ENCODE results near the gene DAG1. TPM values are rescaled to one million over a fixed set of nuclear protein-coding genes. Genes with fewer than 3 reads are reported as not detected.

DAG1 gene
- total and polyA plus RNA-seq, 2 experiments from 2014 or later: 29.9 to 152 TPM

- no peak for TF ChIP-seq ZNF331 (CRISPR knock-in tag; IDR thresholded peaks at IDR 0.05; ENCODE audit: low read depth)
- no peak for TF ChIP-seq STAT1 (IDR thresholded peaks at IDR 0.05; ENCODE audit: unreplicated experiment)
- no peak for TF ChIP-seq CTCF (conservative IDR thresholded peaks at IDR 0.05; ENCODE audit: low read depth in 2 of 2)
- no peak for TF ChIP-seq NANOG (IDR thresholded peaks at IDR 0.05; ENCODE audit: borderline replicate concordance)
- no peak for TF ChIP-seq EZH2 (IDR thresholded peaks at IDR 0.05; ENCODE audit: low read depth, unreplicated experiment)
- TF ChIP-seq JUNB (IDR thresholded peaks at IDR 0.05; ENCODE audit: unreplicated experiment): no peak
These were observed 93.7 kb downstream of the DAG1 start (continued) for GRCh38 chr3:49563766-49564165.

- H3K4me3 Mint-ChIP-seq: no peak overlapping the region
- H3K4me1 Mint-ChIP-seq: peaks cover 24% of the 10 kb centered on the region
- H2AFZ ChIP-seq: no peak overlapping the region
- H3K4me3 ChIP-seq: no peak overlapping the region
- peak; percentile 69 for DNase-seq (ENCODE audit: low spot score)
- H3K36me3 ChIP-seq (ENCODE audit: insufficient read depth): no peaks in the 10 kb centered on the region
- H3K27ac ChIP-seq (ENCODE audit: low read depth): no peak overlapping the region
- H4K20me1 ChIP-seq (replicated peaks; ENCODE audit: insufficient read depth): no peaks in the 10 kb centered on the region; the same call in 1 of the 2 replicates
- H3K27me3 ChIP-seq (ENCODE audit: insufficient read depth): no peaks in the 10 kb centered on the region
- no peaks in the 10 kb centered on the region for H3K36me3 Mint-ChIP-seq (ENCODE audit: low read depth)
- 0 out of 2 replicates have a peak, but pooled peaks cover 3% of the 10 kb centered on the region for H3F3A ChIP-seq (replicated peaks; ENCODE audit: low read depth)
- no peaks in the 10 kb centered on the region for H3K9me2 ChIP-seq (ENCODE audit: insufficient read depth)
- peaks cover 4% of the 10 kb centered on the region for H3K27me3 Mint-ChIP-seq (ENCODE audit: insufficient read depth, low read depth, poor library complexity)
- TF ChIP-seq CTCF (conservative IDR thresholded peaks at IDR 0.05; ENCODE audit: low read depth in 2 of 2): peak; percentile 63 to 81
- TF ChIP-seq POLR2AphosphoS5 (IDR thresholded peaks at IDR 0.05; ENCODE audit: low read depth): no peak
- no peaks in the 10 kb centered on the region for H3K79me2 ChIP-seq (replicated peaks; ENCODE audit: insufficient read depth)
- no peaks in the 10 kb centered on the region for H3K9me3 Mint-ChIP-seq
- ATAC-seq: peak; percentile 35
- H3K4me1 ChIP-seq (ENCODE audit: insufficient read depth): peaks cover 6% of the 10 kb centered on the region; the same call in 1 of the 2 replicates
- H3K27ac Mint-ChIP-seq: no peak overlapping the region
- H3K4me2 ChIP-seq: no peak overlapping the region
These were observed 96.2 kb downstream of the DAG1 start for GRCh38 chr3:49566312-49566711.

- H3K9me3 Mint-ChIP-seq: no peaks in the 10 kb centered on the region
- TF ChIP-seq JUNB (IDR thresholded peaks at IDR 0.05; ENCODE audit: unreplicated experiment): no peak
- no peak for TF ChIP-seq EZH2phosphoT487 (IDR thresholded peaks at IDR 0.05; ENCODE audit: unreplicated experiment)
- TF ChIP-seq EZH2 (IDR thresholded peaks at IDR 0.05; ENCODE audit: low read depth, unreplicated experiment): no peak
- TF ChIP-seq, protein P1, sequence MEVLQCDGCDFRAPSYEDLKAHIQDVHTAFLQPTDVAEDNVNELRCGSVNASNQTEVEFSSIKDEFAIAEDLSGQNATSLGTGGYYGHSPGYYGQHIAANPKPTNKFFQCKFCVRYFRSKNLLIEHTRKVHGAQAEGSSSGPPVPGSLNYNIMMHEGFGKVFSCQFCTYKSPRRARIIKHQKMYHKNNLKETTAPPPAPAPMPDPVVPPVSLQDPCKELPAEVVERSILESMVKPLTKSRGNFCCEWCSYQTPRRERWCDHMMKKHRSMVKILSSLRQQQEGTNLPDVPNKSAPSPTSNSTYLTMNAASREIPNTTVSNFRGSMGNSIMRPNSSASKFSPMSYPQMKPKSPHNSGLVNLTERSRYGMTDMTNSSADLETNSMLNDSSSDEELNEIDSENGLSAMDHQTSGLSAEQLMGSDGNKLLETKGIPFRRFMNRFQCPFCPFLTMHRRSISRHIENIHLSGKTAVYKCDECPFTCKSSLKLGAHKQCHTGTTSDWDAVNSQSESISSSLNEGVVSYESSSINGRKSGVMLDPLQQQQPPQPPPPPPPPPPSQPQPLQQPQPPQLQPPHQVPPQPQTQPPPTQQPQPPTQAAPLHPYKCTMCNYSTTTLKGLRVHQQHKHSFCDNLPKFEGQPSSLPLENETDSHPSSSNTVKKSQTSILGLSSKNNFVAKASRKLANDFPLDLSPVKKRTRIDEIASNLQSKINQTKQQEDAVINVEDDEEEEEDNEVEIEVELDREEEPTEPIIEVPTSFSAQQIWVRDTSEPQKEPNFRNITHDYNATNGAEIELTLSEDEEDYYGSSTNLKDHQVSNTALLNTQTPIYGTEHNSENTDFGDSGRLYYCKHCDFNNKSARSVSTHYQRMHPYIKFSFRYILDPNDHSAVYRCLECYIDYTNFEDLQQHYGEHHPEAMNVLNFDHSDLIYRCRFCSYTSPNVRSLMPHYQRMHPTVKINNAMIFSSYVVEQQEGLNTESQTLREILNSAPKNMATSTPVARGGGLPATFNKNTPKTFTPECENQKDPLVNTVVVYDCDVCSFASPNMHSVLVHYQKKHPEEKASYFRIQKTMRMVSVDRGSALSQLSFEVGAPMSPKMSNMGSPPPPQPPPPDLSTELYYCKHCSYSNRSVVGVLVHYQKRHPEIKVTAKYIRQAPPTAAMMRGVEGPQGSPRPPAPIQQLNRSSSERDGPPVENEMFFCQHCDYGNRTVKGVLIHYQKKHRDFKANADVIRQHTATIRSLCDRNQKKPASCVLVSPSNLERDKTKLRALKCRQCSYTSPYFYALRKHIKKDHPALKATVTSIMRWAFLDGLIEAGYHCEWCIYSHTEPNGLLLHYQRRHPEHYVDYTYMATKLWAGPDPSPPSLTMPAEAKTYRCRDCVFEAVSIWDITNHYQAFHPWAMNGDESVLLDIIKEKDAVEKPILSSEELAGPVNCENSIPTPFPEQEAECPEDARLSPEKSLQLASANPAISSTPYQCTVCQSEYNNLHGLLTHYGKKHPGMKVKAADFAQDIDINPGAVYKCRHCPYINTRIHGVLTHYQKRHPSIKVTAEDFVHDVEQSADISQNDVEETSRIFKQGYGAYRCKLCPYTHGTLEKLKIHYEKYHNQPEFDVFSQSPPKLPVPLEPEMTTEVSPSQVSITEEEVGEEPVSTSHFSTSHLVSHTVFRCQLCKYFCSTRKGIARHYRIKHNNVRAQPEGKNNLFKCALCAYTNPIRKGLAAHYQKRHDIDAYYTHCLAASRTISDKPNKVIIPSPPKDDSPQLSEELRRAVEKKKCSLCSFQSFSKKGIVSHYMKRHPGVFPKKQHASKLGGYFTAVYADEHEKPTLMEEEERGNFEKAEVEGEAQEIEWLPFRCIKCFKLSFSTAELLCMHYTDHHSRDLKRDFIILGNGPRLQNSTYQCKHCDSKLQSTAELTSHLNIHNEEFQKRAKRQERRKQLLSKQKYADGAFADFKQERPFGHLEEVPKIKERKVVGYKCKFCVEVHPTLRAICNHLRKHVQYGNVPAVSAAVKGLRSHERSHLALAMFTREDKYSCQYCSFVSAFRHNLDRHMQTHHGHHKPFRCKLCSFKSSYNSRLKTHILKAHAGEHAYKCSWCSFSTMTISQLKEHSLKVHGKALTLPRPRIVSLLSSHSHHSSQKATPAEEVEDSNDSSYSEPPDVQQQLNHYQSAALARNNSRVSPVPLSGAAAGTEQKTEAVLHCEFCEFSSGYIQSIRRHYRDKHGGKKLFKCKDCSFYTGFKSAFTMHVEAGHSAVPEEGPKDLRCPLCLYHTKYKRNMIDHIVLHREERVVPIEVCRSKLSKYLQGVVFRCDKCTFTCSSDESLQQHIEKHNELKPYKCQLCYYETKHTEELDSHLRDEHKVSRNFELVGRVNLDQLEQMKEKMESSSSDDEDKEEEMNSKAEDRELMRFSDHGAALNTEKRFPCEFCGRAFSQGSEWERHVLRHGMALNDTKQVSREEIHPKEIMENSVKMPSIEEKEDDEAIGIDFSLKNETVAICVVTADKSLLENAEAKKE (CRISPR knock-in tag; IDR thresholded peaks at IDR 0.05): no peak
- TF ChIP-seq CREB1 (CRISPR knock-in tag; IDR thresholded peaks at IDR 0.05; ENCODE audit: low read depth): no peak
- no peak for TF ChIP-seq ZNF331 (CRISPR knock-in tag; IDR thresholded peaks at IDR 0.05; ENCODE audit: low read depth)
These were observed 97.3 kb downstream of the DAG1 start for GRCh38 chr3:49567406-49567805.

More at GRCh38 chr3:49567406-49567805, 97.3 kb downstream of the DAG1 start:
- H3K4me3 ChIP-seq: no peak overlapping the region
- H3K27me3 ChIP-seq (ENCODE audit: insufficient read depth): no peaks in the 10 kb centered on the region
- DNase-seq (ENCODE audit: low spot score) (no peak), ATAC-seq (no peak)
- H3K36me3 Mint-ChIP-seq (ENCODE audit: low read depth): no peaks in the 10 kb centered on the region
- no peaks in the 10 kb centered on the region for H3K36me3 ChIP-seq (ENCODE audit: insufficient read depth)
- peaks cover 6% of the 10 kb centered on the region; the same call in 1 of the 2 replicates for H3K4me1 ChIP-seq (ENCODE audit: insufficient read depth)
- peaks cover 2% of the 10 kb centered on the region for H3K27me3 Mint-ChIP-seq (ENCODE audit: insufficient read depth, low read depth, poor library complexity)
- no peaks in the 10 kb centered on the region; the same call in none of the 2 replicates for H4K20me1 ChIP-seq (replicated peaks; ENCODE audit: insufficient read depth)
- no peak overlapping the region for H3K27ac ChIP-seq (ENCODE audit: low read depth)
- H3K4me2 ChIP-seq: no peak overlapping the region
- peaks cover 24% of the 10 kb centered on the region for H3K4me1 Mint-ChIP-seq
- no peaks in the 10 kb centered on the region for H3K79me2 ChIP-seq (replicated peaks; ENCODE audit: insufficient read depth)
- no peak overlapping the region for H3K27ac Mint-ChIP-seq
- H3K4me3 Mint-ChIP-seq: no peak overlapping the region
- no peak overlapping the region for H2AFZ ChIP-seq
- H3F3A ChIP-seq (replicated peaks; ENCODE audit: low read depth): 0 out of 2 replicates have a peak, but pooled peaks cover 3% of the 10 kb centered on the region
- no peaks in the 10 kb centered on the region for H3K9me2 ChIP-seq (ENCODE audit: insufficient read depth)
